GM12875 (cell line): ENCODE results near the gene MOK.

ENCODE experiments used
- H3K4me3 ChIP-seq: one replicate; pipeline ENCODE4 v1.5.1; 2011; ENCODE audit warnings: low read depth, low read length, control low read depth
- TF ChIP-seq, protein P1 (sequence below): IDR thresholded peaks from 2 replicates; pipeline ENCODE4 v1.5.1; 2011; ENCODE audit warnings: low read depth, mild to moderate bottlenecking, control low read depth, inconsistent platforms, low read length, moderate library complexity, borderline replicate concordance; ENCODE audit not compliant: insufficient read depth

Gene MOK

DNA sequence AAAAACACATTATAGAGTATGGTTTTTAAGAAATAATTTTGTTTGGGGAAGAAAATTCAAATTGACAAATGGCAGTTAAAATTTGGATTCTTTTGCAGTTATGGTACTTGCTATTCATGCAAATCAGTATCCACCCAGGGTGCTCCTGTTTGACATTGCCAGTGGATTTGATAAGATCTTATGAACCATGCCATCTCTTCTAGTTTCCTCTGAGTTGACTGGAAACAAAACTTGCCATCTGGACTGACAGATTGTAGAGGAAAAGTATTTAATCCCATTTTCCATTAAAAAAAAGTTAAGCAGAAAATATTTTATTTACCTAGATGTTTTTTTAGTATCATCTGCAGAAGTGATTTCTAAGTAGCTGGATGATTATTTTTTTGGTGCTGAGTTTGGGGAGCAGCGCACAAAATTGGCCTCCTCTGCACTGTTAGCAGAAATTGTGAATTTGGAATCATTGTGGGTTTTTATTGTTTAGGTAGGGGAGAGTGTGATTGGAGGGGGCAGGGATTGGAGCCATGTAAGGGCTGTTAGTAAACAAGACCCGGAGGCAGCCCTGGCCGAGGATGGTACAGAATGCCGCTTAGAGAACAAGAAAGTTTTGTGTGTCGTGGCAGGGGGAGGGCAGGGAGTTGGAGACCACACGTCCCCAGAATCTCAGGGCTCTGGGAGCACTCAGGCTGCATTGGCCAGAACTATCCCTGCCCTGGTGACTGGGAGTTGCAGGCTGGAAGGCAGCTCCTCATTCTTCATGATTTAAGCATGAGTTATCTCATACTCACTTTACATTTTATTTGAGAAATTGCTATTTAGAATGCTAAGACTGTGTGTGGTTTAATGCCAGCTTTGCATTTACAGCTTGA lies 108.7 kb downstream of the MOK start:
- TF ChIP-seq, protein P1, sequence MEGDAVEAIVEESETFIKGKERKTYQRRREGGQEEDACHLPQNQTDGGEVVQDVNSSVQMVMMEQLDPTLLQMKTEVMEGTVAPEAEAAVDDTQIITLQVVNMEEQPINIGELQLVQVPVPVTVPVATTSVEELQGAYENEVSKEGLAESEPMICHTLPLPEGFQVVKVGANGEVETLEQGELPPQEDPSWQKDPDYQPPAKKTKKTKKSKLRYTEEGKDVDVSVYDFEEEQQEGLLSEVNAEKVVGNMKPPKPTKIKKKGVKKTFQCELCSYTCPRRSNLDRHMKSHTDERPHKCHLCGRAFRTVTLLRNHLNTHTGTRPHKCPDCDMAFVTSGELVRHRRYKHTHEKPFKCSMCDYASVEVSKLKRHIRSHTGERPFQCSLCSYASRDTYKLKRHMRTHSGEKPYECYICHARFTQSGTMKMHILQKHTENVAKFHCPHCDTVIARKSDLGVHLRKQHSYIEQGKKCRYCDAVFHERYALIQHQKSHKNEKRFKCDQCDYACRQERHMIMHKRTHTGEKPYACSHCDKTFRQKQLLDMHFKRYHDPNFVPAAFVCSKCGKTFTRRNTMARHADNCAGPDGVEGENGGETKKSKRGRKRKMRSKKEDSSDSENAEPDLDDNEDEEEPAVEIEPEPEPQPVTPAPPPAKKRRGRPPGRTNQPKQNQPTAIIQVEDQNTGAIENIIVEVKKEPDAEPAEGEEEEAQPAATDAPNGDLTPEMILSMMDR, result no peak
- H3K4me3 ChIP-seq, result no peak overlapping the region

DNA sequence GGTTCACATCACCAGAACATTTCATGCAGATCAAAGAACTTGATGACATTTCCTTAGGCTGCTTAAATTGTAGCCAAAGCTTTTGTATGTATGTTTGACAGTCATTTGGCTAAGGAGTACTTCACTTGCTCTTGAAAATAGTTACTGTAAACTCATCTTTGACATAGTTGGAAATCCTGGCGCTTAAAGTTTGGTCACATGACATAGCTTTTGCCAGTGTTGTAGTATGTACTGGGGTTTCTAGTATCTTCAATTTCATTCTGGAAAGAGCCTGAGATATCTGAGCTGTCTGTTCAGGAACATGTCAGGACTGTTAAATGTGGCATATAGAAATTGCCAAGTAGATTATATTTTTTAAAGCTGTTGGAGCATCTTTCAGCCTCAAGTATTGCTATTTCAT lies 109.5 kb downstream of the MOK start:
- TF ChIP-seq, protein P1, result no peak
- H3K4me3 ChIP-seq, result no peak overlapping the region

DNA sequence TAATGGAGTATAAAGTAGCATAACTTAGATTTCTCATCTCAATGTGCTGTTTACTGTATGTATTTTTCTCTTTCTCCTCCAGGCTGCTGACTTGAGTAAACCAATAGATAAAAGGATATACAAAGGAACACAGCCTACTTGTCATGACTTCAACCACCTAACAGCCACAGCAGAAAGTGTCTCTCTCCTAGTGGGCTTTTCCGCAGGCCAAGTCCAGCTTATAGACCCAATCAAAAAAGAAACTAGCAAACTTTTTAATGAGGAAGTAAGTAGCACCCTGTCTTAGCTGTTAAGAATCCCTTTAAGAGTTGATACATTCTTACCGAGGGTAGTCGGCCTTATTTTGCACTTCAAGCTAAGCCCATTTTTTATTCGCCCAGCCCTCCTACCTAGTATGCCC lies 110.1 kb downstream of the MOK start:
- TF ChIP-seq, protein P1, result no peak
- H3K4me3 ChIP-seq, result no peak overlapping the region

DNA sequence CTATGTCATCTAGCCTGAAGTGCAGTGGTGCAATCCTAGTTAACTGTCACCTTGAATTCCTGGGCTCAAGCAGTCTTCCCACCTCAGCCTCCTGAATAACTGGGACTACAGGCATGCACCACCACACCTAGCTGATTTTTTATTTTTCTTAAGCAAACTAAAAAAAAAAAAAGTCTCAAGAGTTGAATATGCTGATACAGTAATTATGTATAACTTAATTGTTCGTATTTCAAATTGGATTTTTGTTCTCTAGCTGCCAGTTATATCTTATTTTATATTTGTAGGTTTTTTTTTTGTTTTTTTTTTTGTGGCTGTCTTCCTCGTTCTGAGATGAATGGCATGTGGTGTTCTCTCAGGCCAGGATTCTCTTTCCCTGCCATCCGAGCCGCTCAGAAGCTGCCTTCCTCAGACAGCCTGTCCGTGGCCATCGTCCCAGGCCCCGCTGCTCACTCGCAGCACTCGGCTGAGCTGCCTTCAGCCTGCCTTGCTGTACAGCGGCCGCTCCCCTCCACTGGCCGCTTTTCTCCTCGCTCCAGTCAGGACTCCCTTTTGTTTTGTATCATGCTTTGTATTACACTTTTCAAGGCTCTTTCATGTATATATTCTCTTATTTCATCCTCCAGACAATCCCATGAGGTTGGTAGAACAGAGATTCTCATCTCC lies 112.0 kb downstream of the MOK start:
- TF ChIP-seq, protein P1, result no peak

DNA sequence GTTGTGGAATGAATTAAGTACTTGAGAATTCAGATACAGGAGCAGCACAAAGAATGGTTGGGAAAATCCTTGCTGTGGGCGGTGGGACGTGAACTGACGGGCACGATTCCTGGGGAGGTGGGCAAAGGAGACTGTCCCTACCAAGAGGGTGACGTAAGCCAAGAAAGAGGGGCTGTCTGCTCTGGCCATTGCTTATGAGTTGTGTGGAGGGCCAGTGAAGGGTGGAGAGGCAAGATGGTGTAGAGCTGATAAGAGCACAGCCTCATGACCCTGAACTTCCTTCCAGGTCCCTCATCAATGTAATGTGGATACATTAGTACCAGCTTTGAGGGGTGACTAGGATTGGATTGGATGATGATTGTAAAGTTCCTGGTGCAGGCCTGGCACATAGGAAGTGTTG lies 115.1 kb downstream of the MOK start:
- H3K4me3 ChIP-seq, result no peak overlapping the region
- TF ChIP-seq, protein P1, result no peak

More for the DNA sequence above, 112.0 kb downstream of the MOK start:
- H3K4me3 ChIP-seq, result no peak overlapping the region

DNA sequence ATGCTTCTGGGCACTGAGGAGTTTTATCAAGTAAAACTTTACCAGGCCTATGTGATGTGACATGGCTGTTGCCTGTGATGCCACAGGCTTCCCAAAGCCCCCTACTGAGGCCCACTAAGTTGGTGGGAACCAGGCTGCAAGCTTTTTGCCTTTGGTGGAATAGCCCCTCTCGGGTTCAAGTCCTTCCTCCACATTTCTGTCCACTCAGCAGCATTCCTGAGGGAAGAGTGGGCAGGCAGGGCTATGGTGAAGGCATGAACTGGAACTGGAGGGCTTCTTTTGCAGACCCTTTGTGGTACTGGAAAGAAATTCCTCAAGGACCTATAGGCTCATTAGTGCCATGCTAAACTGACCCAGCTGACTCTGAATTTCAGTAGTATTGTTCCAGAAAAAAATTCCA lies 116.8 kb downstream of the MOK start:
- H3K4me3 ChIP-seq, result no peak overlapping the region
- TF ChIP-seq, protein P1, result no peak
